Osteoblast (primary cell): ENCODE data around the gene NFAT5. TPM values are rescaled to one million over a fixed set of nuclear protein-coding genes. Genes with fewer than 3 reads are reported as not detected.

ENCODE experiments used
- DNase-seq: peaks from one replicate; pipeline ENCODE4 v3.0.0; 2011; ENCODE audit warnings: low spot score, mixed read lengths; ENCODE audit not compliant: insufficient read length; ENCODE audit errors: missing footprints
- H2AFZ ChIP-seq: 2 replicates; pipeline ENCODE4 v1.6.0; 2011; ENCODE audit warnings: mild to moderate bottlenecking, low read length
- H3K27ac ChIP-seq: 2 replicates; pipeline ENCODE4 v1.5.1; 2011; ENCODE audit warnings: mild to moderate bottlenecking, low read depth, low read length, moderate library complexity
- H3K27me3 ChIP-seq: 2 replicates; pipeline ENCODE4 v1.6.0; 2012; ENCODE audit warnings: mild to moderate bottlenecking, control low read depth, inconsistent platforms, low read length, moderate library complexity; ENCODE audit not compliant: insufficient read depth
- H3K36me3 ChIP-seq: 2 replicates; pipeline ENCODE4 v1.5.1; 2011; ENCODE audit warnings: mild to moderate bottlenecking, low read length, control low read depth, moderate library complexity; ENCODE audit not compliant: insufficient read depth
- H3K4me1 ChIP-seq: 2 replicates; pipeline ENCODE4 v1.5.1; 2011; ENCODE audit warnings: mild to moderate bottlenecking, low read length, control low read depth, moderate library complexity; ENCODE audit not compliant: insufficient read depth
- H3K4me2 ChIP-seq: 2 replicates; pipeline ENCODE4 v1.6.0; 2011; ENCODE audit warnings: mild to moderate bottlenecking, low read length; ENCODE audit not compliant: insufficient read depth
- H3K4me3 ChIP-seq: fragments of 200-600 bp; sonication (generic); 3 replicates; pipeline ENCODE4 v1.5.1; 2012; ENCODE audit warnings: mild to moderate bottlenecking, low read length, inconsistent platforms; ENCODE audit not compliant: insufficient read depth
- H3K79me2 ChIP-seq: 2 replicates; pipeline ENCODE4 v1.6.0; 2012; ENCODE audit warnings: mild to moderate bottlenecking, low read length, control low read depth, inconsistent platforms; ENCODE audit not compliant: insufficient read depth
- H3K9me3 ChIP-seq: 2 replicates; pipeline ENCODE4 v1.5.1; 2011; ENCODE audit warnings: low read depth, low read length, control low read depth
- H4K20me1 ChIP-seq: 2 replicates; pipeline ENCODE4 v1.6.0; 2012; ENCODE audit warnings: mild to moderate bottlenecking, low read length, control low read depth; ENCODE audit not compliant: insufficient read depth
- CTCF ChIP-seq: IDR thresholded peaks from 2 replicates; pipeline ENCODE4 v1.5.1; 2011; ENCODE audit warnings: mild to moderate bottlenecking, low read depth, low read length, moderate library complexity; ENCODE audit errors: extremely low read depth
- total RNA-seq: library from RNA; depleted of rRNA; stranded (reverse); fragments of >200 nt; gene quantifications from 2 replicates; pipeline ENCODE4 v1.2.3, GENCODE V29; 2012

NFAT5 gene
- total RNA-seq, 1 donor, result 29.3 TPM

- no peak overlapping the region for H3K4me3 ChIP-seq
- H3K9me3 ChIP-seq, result no peaks in the 10 kb centered on the region
- H3K27ac ChIP-seq, result no peak overlapping the region
- TF ChIP-seq CTCF, result no peak
- DNase-seq, result no peak
- H3K4me1 ChIP-seq, result peaks cover 14% of the 10 kb centered on the region
- no peaks in the 10 kb centered on the region for H3K27me3 ChIP-seq
- H3K4me2 ChIP-seq, result no peak overlapping the region
- H2AFZ ChIP-seq, result no peak overlapping the region
- H4K20me1 ChIP-seq, result peaks cover under 1% of the 10 kb centered on the region
- H3K36me3 ChIP-seq, result no peaks in the 10 kb centered on the region
- H3K79me2 ChIP-seq, result peaks cover 25% of the 10 kb centered on the region
These were observed 3.9 kb upstream of the NFAT5 start for GRCh38 chr16:69561901-69562300.

- Histone ChIP-seq H3K9me3 (no peaks in the 10 kb centered on the region), H4K20me1 (peaks cover 7% of the 10 kb centered on the region), H3K36me3 (no peaks in the 10 kb centered on the region), H3K27ac (no peak overlapping the region), H3K79me2 (peaks cover 34% of the 10 kb centered on the region), H3K4me1 (peaks cover 19% of the 10 kb centered on the region), H2AFZ (no peak overlapping the region), H3K4me3 (no peak overlapping the region), H3K4me2 (no peak overlapping the region), H3K27me3 (no peaks in the 10 kb centered on the region)
- no peak for TF ChIP-seq CTCF
- DNase-seq, result no peak
These were observed 3.0 kb upstream of the NFAT5 start for GRCh38 chr16:69562813-69563212.

GRCh38 chr16:69563605-69564580, 1.9 kb upstream of the NFAT5 start:
- Histone ChIP-seq H3K27me3 (no peaks in the 10 kb centered on the region), H4K20me1 (peaks cover 7% of the 10 kb centered on the region), H3K4me1 (peaks cover 28% of the 10 kb centered on the region), H3K36me3 (peaks cover 3% of the 10 kb centered on the region), H3K4me2 (peak overlapping the region; percentile 79), H2AFZ (peak overlapping the region; percentile 69), H3K4me3 (peak overlapping the region; percentile 99), H3K9me3 (no peaks in the 10 kb centered on the region), H3K79me2 (peaks cover 45% of the 10 kb centered on the region), H3K27ac (peak overlapping the region; percentile 70)
- TF ChIP-seq CTCF, result no peak
- DNase-seq, result no peak
